Ishikawa (cell line): ENCODE results near the gene DENND1B.

Experiments
- CEBPB ChIP-seq: IDR thresholded peaks from 2 replicates; pipeline ENCODE4 v1.6.1; 2012
- CREB1 ChIP-seq: IDR thresholded peaks from 2 replicates; pipeline ENCODE4 v1.6.1; 2012; ENCODE audit warnings: low read depth
- EP300 ChIP-seq: IDR thresholded peaks from 2 replicates; pipeline ENCODE4 v1.6.1; 2012; ENCODE audit warnings: borderline replicate concordance
- FOXM1 ChIP-seq: IDR thresholded peaks from 2 replicates; pipeline ENCODE4 v1.6.1; 2012; ENCODE audit warnings: low read depth, borderline replicate concordance
- NFIC ChIP-seq: IDR thresholded peaks from 2 replicates; pipeline ENCODE4 v1.6.1; 2012
- RAD21 ChIP-seq: IDR thresholded peaks from 2 replicates; pipeline ENCODE4 v1.6.1; 2012; ENCODE audit warnings: low read depth
- TAF1 ChIP-seq: IDR thresholded peaks from 2 replicates; pipeline ENCODE4 v1.6.1; 2012; ENCODE audit warnings: low read depth, mild to moderate bottlenecking
- TCF12 ChIP-seq: IDR thresholded peaks from 2 replicates; pipeline ENCODE4 v1.6.1; 2012; ENCODE audit warnings: low read depth
- TEAD4 ChIP-seq: IDR thresholded peaks from 2 replicates; pipeline ENCODE4 v1.6.1; 2012
- YY1 ChIP-seq: IDR thresholded peaks from 2 replicates; pipeline ENCODE4 v1.6.1; 2012; ENCODE audit warnings: low read depth
- ZBTB7A ChIP-seq: IDR thresholded peaks from 2 replicates; pipeline ENCODE4 v1.6.1; 2012; ENCODE audit warnings: low read depth
- TF ChIP-seq, protein P1 (sequence below): IDR thresholded peaks from 2 replicates; pipeline ENCODE4 v1.6.1; 2012
- TF ChIP-seq, protein P2 (sequence below): IDR thresholded peaks from 2 replicates; pipeline ENCODE4 v1.6.1; 2012; ENCODE audit warnings: low read depth, mild to moderate bottlenecking

GRCh38 chr1:197736685-197737084 lies 38.6 kb downstream of the DENND1B start:
- TF ChIP-seq, protein P1, sequence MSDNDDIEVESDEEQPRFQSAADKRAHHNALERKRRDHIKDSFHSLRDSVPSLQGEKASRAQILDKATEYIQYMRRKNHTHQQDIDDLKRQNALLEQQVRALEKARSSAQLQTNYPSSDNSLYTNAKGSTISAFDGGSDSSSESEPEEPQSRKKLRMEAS, result no peak
- TF ChIP-seq, protein P2, sequence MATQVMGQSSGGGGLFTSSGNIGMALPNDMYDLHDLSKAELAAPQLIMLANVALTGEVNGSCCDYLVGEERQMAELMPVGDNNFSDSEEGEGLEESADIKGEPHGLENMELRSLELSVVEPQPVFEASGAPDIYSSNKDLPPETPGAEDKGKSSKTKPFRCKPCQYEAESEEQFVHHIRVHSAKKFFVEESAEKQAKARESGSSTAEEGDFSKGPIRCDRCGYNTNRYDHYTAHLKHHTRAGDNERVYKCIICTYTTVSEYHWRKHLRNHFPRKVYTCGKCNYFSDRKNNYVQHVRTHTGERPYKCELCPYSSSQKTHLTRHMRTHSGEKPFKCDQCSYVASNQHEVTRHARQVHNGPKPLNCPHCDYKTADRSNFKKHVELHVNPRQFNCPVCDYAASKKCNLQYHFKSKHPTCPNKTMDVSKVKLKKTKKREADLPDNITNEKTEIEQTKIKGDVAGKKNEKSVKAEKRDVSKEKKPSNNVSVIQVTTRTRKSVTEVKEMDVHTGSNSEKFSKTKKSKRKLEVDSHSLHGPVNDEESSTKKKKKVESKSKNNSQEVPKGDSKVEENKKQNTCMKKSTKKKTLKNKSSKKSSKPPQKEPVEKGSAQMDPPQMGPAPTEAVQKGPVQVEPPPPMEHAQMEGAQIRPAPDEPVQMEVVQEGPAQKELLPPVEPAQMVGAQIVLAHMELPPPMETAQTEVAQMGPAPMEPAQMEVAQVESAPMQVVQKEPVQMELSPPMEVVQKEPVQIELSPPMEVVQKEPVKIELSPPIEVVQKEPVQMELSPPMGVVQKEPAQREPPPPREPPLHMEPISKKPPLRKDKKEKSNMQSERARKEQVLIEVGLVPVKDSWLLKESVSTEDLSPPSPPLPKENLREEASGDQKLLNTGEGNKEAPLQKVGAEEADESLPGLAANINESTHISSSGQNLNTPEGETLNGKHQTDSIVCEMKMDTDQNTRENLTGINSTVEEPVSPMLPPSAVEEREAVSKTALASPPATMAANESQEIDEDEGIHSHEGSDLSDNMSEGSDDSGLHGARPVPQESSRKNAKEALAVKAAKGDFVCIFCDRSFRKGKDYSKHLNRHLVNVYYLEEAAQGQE, result no peak
- TF ChIP-seq EP300, result no peak
- TF ChIP-seq RAD21, result no peak
- TF ChIP-seq NFIC, result no peak
- no peak for TF ChIP-seq TCF12
- no peak for TF ChIP-seq CREB1
- TF ChIP-seq CEBPB, result no peak
- TF ChIP-seq YY1, result no peak
- no peak for TF ChIP-seq TAF1
- no peak for TF ChIP-seq TEAD4
- no peak for TF ChIP-seq ZBTB7A
- no peak for TF ChIP-seq FOXM1
